HG03045 (cell line): Measurements from ENCODE around the gene SEMA6A.

Source experiments
- ATAC-seq: cut with Tn5 transposase; IDR thresholded peaks from one replicate; pipeline ENCODE4 v1.9.1; 2021; ENCODE audit warnings: mild to moderate bottlenecking, moderate library complexity; ENCODE audit not compliant: unreplicated experiment

Gene SEMA6A

GRCh38 chr5:116497631-116498030 is 77.0 kb downstream of the SEMA6A start:
- no peak for ATAC-seq

DNA sequence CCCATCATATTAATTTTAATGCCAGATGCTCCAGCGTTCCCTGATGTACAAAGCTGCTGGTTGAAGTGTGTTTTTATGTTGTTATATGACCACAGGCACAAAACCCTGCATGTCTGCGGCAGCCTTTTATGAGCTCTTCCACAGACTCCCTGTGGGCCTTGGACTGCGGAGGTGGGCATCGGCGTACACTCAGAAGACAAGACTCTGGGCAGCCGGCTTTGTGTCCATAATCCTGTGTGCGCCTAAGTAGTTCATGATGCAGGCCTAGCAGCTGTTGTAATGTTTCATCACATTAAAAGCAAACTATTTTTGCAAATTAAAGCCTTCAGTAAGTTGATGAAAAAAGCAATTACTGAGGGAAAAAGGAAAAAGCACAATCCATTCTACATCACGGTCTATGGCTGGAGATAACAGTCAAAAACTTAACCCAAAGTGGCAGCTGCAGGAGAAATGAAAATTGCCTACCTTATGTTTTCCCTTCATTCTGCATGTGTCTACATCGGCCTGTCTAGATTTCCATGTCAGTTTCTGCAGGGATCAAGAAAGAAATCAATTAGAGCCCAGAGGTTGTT is 78.8 kb downstream of the SEMA6A start:
- no peak for ATAC-seq

DNA sequence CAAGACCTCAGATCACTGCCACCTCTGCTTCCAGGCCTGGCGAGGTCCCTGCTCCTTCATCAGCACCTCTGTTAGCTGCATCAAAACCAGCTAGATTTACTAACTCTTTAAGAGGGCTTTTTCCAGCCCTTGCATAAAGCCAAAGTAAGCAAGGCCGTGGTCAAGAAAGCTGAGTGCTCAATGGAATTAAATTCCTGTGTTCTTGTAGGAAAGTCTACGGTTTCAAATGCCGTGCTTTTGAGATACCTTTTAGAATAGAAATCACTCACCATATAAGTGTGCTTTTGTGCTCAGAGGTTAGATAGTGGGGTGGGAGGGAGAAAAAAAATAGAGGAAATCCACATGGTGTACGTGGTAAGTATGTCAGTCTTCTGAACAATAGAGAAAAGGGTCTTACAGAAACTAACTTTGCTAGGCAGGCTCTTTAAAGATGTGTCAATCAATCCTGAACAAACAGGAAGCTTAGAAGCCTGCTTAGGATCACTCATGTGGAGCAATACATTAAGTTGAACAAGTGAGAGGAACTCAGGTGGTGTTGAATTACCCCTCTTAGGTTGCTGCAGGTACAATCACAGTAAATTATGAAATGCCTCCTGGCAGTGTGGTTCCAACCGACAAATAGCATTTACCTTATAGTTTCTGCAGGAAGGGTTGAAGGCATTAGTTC is 79.7 kb downstream of the SEMA6A start:
- ATAC-seq, result no peak

GRCh38 chr5:116492776-116493175 is 81.8 kb downstream of the SEMA6A start:
- ATAC-seq, result no peak

- ATAC-seq, result no peak
Observed at GRCh38 chr5:116492016-116492623, 82.5 kb downstream of the SEMA6A start.

- no peak for ATAC-seq
Observed at GRCh38 chr5:116488356-116489041, 86.1 kb downstream of the SEMA6A start.

DNA sequence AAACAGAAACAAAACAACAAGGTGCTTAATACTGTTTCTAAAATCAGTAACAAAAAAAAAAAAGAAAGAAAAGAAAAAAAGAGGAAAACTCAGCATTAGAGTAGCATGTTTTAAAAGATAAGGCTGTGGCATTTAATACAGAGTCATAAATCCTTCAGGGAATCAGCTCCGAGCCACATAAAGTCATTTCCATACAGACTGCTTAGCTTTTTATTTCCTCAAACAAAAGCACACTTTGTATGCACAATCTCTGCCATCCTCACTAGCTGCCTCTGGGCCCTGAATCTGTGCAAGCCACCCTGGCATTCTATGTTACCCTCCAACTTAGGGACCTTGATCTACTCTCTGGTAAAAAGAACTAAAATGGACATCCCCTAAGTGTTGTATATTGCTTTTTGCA is 87.6 kb downstream of the SEMA6A start:
- no peak for ATAC-seq

DNA sequence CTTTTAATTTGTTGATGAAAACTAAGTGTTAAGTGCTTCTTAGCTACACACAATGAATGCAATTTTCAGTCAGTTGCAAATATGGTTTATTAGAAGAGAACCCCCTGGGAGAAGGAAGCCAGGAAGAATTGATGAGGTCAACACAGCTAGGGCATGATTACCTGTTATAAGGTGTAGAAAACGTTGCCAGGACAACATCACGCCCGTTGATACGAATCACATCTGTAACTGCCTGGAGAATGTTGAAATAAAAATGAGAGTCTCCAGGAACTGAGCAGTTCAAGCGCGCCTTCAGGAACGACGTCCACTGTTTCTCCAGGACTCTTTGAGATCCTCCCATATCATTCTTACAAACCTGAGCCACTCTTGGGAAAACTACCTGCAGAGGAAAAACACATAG is 88.0 kb downstream of the SEMA6A start:
- ATAC-seq, result no peak

- no peak for ATAC-seq
Observed at GRCh38 chr5:116484645-116485044, 90.0 kb downstream of the SEMA6A start.

GRCh38 chr5:116482394-116482793 is 92.2 kb downstream of the SEMA6A start:
- no peak for ATAC-seq

DNA sequence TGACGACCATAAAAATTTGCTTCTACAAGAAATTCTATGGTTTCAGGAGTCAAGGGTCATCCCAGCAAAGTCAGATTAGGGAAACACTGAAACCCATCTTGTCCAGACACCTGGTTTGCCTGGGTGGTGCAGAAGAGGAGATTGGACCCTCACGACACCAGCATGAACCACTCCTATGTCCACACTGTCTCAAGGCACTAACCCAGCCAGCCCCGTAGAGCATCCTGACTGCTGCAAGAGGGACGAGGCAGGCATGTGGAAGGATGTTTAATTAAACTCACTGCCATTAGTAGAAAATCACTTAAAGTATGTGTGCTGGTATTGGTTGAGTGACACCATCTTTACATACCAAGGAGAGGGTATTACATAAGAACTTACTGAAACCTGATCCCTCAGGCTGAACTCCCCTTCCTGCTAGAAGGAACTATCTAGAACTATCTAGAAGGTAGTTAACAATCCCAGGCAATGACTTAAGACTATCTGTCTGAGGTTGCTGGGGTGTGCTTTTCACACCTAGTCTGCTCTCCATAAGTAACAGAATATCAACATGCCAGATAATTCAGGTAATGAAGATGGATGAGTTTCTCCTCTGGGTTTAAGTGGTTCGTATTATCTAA is 93.6 kb downstream of the SEMA6A start:
- no peak for ATAC-seq

DNA sequence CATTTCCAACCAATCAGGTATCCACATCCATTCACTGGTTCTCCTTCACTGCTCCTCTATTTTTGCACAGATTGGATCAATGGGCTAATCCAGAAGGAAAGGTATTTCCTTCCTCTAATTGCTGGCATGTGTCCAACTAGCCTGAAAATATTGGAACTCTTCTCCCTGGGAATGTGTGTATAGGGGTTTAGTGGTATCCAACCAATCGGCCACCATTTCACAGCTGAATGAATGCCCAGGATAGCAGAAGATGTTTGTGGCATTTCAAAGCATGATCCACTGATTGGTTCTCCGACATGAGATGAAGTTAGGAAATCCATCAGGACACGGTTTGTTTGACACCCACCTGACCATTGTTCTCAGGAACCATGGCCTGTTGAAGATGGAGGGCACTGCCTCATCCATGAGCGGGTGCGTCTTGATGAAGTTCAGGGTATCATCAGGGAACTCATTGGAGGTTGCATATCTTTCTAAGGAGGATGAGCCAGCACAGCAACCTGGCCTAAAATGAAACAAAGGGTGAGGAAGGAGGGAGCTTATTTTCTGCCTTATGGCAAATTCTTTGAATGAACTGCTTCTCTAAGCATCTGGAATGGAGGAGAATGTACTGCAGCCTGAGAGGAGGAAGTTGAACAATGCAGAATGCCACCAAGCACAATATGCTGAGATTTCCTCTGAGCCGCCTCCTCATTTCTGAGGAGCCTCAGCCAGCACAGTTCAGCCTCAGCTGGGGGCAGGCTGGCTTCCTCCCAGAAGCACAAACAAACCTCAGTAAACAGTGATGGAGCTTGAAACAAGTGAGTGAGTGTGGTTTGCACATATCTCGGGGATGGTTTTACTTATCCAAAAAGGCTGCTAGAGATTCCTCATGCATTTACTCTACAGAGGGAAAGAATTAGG is 94.6 kb downstream of the SEMA6A start:
- ATAC-seq, result no peak

DNA sequence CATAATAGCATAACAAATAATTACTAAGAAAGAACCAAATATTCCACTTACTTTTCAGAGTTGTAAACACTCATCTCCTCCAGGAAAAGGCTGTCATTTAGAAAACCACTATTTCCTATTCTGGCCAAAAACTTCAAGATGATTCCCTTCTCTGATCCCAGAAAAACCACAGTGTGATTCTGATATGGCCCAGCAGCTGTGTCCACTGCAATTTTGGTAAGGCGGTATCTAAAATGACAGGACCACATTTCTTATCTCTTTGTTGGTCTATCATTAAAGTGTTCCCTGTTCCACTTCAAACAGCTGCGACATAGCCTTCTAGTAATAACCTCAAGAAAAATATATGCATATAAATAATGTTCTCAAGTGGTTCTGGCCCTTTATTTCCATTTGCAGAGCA is 96.1 kb downstream of the SEMA6A start:
- no peak for ATAC-seq

DNA sequence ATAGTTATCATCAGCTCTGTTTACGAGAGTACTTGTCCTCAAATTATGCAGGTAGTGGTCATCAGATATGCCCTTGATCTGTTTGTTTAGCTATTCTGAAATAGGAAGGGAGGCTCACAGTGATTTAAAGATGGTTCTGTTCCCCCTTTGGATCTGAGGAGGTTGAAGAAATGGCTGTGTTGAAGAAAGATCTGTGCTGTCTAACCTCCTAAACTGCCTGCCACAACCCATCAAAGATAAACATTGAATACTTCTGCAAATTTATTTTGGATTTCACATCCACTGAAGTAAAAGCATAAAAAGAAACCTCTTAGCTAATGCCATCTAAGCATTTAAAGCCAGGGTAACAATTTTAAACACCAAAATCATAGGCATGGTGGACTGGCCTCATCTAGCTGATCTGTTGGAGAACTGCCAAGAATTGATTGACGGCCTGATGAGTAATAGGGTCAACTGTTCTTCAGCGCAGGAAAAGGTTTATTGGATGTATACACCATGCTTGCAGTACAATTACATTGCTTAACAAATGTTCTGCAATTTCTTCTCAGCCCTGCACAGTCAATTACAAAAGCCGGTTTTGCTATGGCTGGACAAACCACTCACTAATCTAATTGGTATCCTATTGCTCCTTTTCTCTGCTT is 97.6 kb downstream of the SEMA6A start:
- no peak for ATAC-seq

DNA sequence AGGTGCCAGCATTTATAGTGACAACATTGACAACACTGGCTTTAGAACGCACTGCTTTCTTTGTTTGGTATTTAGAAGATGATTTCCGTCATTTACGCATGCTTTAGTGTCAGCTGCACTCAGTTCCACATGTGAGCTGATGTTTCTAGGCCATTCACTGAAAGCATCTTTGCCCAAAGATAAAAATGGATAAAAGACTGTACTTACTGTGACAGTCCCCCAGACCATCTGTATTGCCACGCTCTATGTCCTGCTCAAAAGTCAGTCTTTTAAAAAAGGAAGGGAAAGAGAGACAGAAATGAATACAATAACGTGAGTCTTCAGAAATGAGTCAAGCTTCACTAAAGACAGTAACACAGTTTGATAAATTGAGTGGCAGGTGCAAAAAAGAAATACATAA is 99.3 kb downstream of the SEMA6A start:
- no peak for ATAC-seq

DNA sequence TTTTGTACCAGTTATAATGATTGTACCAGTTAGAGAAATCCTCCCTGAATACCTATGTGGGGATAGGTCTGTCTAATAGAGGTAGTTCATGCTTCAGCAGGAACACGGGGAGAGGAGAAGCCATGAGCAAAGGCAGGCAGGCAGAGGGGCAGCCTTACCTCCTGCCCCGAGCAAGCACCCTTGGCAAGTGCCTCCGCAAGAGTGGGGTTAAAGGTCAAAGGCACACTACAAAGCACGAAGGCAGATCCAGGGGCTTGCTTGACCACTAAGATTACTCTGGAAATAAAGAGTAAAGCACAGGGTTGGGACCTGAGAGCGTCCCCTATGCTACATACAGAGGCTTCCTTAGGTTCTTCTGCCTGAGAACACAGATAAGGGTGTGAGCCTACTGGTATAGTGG is 100.9 kb downstream of the SEMA6A start:
- ATAC-seq, result no peak

DNA sequence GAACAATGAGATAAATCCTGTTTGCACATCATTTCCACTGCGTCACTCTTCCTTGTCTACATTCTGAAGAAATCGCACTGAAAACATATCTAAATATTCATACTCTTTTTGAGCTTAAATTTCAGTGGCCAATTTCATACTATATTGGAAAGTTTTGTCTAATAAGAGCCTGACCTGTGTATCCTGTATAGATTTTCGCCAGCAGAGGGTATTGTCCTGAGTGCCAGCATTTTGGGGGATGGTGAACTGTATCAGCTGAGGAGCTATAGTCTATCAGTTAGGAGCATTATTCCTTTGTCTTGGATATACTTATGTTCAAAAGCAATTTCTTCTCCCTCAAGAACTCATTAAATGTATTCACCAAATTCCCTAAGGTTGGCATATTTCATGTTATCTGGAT is 102.3 kb downstream of the SEMA6A start:
- ATAC-seq, result no peak

DNA sequence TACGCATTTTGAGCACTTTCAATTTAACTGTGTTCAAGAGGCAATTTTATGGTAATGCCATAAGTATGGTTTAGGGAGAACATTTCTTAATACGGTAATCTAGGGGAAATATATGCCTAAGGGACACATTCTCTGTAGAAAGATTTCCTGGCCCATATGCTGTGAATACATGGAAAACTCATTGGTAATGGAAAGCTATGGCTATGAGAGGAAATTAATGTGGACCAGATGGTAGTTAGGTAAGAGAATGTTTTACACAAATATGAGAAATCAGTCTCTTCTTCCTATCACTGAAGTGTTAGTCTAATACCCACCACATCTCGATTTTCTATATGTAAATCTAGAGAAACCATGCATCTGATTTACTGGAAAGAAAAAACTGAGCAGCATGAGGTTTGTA is 105.0 kb downstream of the SEMA6A start:
- ATAC-seq, result no peak

GRCh38 chr5:116468583-116468982 is 106.0 kb downstream of the SEMA6A start:
- ATAC-seq, result no peak

GRCh38 chr5:116467465-116467843 is 107.2 kb downstream of the SEMA6A start:
- no peak for ATAC-seq
